ENCODE measurements around the gene BAHCC1.

Gene BAHCC1

DNA sequence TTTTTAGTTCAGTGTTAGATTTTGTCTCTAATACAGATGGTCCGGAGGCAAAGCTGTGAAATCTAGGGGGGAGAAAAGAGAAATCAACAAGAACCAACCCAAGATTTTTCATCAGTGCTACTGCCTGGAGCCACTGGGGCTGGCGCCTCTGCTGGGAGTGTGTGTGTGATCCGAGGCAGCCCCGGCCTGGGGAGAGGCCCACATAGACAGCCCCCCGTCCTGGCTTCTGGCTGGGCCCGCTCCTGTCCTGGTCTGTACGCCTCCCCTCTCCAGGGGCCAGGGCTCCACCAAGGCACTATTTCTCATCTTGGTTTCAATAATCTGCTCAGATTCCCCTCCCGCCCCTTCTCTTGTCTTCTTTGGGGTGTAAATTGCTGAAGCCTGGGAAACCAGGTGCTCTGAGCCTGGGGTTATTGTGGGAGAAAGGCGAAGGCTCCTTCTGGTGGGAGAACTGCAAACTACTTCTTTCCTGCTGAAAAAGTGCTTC, 7.8 kb downstream of the BAHCC1 start:
- TF ChIP-seq KLF8 (tag by site-specific recombination; IDR thresholded peaks at IDR 0.05) (no peak), GLIS2 (tag by site-specific recombination; IDR thresholded peaks at IDR 0.05) (0 out of 2 replicates have a peak, but pooled peaks have one; percentile 19), ZNF311 (tag by site-specific recombination; IDR thresholded peaks at IDR 0.05; ENCODE audit: borderline replicate concordance) (no peak), ZNF174 (tag by site-specific recombination; IDR thresholded peaks at IDR 0.05) (no peak), MZF1 (tag by site-specific recombination; IDR thresholded peaks at IDR 0.05; ENCODE audit: borderline replicate concordance) (no peak), ZNF701 (tag by site-specific recombination; IDR thresholded peaks at IDR 0.05) (no peak), ZNF785 (tag by site-specific recombination; IDR thresholded peaks at IDR 0.05) (no peak), ZNF654 (tag by site-specific recombination; IDR thresholded peaks at IDR 0.05; ENCODE audit: low read depth) (0 out of 2 replicates have a peak, but pooled peaks have one; percentile 6)
- TF ChIP-seq, protein P1, sequence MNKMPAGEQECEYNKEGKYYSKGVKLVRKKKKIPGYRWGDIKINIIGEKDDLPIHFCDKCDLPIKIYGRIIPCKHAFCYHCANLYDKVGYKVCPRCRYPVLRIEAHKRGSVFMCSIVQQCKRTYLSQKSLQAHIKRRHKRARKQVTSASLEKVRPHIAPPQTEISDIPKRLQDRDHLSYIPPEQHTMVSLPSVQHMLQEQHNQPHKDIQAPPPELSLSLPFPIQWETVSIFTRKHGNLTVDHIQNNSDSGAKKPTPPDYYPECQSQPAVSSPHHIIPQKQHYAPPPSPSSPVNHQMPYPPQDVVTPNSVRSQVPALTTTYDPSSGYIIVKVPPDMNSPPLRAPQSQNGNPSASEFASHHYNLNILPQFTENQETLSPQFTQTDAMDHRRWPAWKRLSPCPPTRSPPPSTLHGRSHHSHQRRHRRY (tag by site-specific recombination; IDR thresholded peaks at IDR 0.05), result no peak
- TF ChIP-seq, protein P2, sequence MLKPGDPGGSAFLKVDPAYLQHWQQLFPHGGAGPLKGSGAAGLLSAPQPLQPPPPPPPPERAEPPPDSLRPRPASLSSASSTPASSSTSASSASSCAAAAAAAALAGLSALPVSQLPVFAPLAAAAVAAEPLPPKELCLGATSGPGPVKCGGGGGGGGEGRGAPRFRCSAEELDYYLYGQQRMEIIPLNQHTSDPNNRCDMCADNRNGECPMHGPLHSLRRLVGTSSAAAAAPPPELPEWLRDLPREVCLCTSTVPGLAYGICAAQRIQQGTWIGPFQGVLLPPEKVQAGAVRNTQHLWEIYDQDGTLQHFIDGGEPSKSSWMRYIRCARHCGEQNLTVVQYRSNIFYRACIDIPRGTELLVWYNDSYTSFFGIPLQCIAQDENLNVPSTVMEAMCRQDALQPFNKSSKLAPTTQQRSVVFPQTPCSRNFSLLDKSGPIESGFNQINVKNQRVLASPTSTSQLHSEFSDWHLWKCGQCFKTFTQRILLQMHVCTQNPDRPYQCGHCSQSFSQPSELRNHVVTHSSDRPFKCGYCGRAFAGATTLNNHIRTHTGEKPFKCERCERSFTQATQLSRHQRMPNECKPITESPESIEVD (tag by site-specific recombination; IDR thresholded peaks at IDR 0.05), result no peak
- CTCF ChIA-PET, result interaction anchor here (1.1 to 3.0 kb wide), 3 partner anchors 19 to 38 kb away, joined by 5 to 10 read pairs (median 8); no protein-coding TSS in a partner anchor
- peaks cover 0 to 15% of the 10 kb centered on the region in 2 experiments; a peak in 1 of 3 replicates for H3K36me3 ChIP-seq (ENCODE audit: control insufficient read depth in 2 of 2, insufficient read depth in 1 of 2, low read length in 2 of 2)
- H3K4me1 ChIP-seq (ENCODE audit: control insufficient read depth, insufficient read depth, low read length), result peaks cover 31% of the 10 kb centered on the region
- POLR2A ChIA-PET, result interaction anchor here (1.0 to 4.3 kb wide), 3 partner anchors 9 to 34 kb away, joined by 3 to 24 read pairs (median 5); partner anchors contain the start of gene BAHCC1
- H3K27ac ChIP-seq (ENCODE audit: extremely low read depth, low read depth, low read length), result no peak overlapping the region
- H3K4me3 ChIP-seq (ENCODE audit: low read depth, low read length), result no peak overlapping the region
- no peaks in the 10 kb centered on the region for H3K9me3 ChIP-seq (ENCODE audit: control insufficient read depth, insufficient read depth, low read depth, low read length)

DNA sequence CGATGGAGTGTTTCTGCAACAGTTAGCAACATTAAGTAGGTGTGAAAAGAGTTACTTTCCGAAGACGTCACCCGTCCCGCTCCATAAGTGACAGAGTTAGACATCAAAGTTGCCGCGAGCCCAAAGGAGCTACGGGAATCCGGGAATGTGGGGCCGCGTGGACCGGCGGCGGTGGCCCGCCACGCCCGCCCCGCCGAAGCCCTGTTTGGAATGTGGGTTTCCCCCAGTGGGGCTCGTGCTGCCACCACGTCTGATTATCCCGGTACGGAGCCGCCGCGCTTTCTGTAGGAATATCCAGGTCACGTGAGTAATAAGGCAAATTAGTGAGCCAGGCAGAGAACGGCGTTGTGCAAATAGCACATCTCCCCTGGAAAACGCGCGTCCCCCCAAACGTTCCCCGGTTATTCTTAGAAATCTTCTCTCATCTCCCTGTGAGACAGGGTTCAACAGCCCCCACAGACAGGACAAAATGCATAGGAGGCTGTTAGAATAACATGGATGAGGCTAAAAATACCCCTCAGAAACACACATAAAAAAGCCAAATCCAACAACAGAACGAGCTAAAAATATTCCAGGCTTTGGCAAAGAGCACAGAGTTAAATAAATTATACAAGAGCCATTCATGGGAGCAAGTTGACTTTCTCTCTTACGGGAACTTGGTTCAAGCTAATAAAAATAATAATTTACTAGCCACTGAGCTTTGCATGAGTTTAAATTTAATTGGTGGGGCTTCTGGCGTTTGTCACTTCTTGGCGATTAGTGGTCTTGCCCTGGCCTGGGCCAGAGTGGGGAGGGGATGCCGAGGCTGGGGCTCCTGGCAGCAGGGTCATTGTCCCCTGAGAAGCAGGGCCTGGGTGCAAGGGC, 8.6 kb downstream of the BAHCC1 start:
- no peaks in the 10 kb centered on the region for H3K9me3 ChIP-seq (ENCODE audit: control insufficient read depth, insufficient read depth, low read depth, low read length)
- POLR2A ChIA-PET, result interaction anchor here (1.0 to 4.3 kb wide), 3 partner anchors 9 to 112 kb away, joined by 3 to 24 read pairs (median 3); partner anchors contain the start of gene BAHCC1
- CTCF ChIA-PET, result interaction anchor here (1.2 to 3.0 kb wide), 4 partner anchors 37 to 94 kb away, joined by 3 to 10 read pairs (median 6); no protein-coding TSS in a partner anchor
- peaks cover 26% of the 10 kb centered on the region for H3K4me1 ChIP-seq (ENCODE audit: control insufficient read depth, insufficient read depth, low read length)
- H3K27ac ChIP-seq (ENCODE audit: extremely low read depth, low read depth, low read length), result peak overlapping the region; percentile 27; the same call in 1 of the 2 replicates
- peaks cover 0 to 15% of the 10 kb centered on the region in 2 experiments; a peak in 1 of 3 replicates for H3K36me3 ChIP-seq (ENCODE audit: control insufficient read depth in 2 of 2, insufficient read depth in 1 of 2, low read length in 2 of 2)
- H3K4me3 ChIP-seq (ENCODE audit: low read depth, low read length), result no peak overlapping the region
- no peak for TF ChIP-seq ZNF335 (tag by site-specific recombination; conservative IDR thresholded peaks at IDR 0.05)
- TF ChIP-seq IKZF3 (tag by site-specific recombination; IDR thresholded peaks at IDR 0.05), result peak; percentile 53; the same call in 1 of the 2 replicates
- TF ChIP-seq, protein P3, sequence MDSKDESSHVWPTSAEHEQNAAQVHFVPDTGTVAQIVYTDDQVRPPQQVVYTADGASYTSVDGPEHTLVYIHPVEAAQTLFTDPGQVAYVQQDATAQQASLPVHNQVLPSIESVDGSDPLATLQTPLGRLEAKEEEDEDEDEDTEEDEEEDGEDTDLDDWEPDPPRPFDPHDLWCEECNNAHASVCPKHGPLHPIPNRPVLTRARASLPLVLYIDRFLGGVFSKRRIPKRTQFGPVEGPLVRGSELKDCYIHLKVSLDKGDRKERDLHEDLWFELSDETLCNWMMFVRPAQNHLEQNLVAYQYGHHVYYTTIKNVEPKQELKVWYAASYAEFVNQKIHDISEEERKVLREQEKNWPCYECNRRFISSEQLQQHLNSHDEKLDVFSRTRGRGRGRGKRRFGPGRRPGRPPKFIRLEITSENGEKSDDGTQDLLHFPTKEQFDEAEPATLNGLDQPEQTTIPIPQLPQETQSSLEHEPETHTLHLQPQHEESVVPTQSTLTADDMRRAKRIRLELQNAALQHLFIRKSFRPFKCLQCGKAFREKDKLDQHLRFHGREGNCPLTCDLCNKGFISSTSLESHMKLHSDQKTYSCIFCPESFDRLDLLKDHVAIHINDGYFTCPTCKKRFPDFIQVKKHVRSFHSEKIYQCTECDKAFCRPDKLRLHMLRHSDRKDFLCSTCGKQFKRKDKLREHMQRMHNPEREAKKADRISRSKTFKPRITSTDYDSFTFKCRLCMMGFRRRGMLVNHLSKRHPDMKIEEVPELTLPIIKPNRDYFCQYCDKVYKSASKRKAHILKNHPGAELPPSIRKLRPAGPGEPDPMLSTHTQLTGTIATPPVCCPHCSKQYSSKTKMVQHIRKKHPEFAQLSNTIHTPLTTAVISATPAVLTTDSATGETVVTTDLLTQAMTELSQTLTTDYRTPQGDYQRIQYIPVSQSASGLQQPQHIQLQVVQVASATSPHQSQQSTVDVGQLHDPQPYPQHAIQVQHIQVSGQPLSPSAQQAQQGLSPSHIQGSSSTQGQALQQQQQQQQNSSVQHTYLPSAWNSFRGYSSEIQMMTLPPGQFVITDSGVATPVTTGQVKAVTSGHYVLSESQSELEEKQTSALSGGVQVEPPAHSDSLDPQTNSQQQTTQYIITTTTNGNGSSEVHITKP (tag by site-specific recombination; IDR thresholded peaks at IDR 0.05), result peak; percentile 11
- TF ChIP-seq ZNF2 (tag by site-specific recombination; IDR thresholded peaks at IDR 0.05), result no peak
- no peak for TF ChIP-seq ZBTB1 (tag by site-specific recombination; IDR thresholded peaks at IDR 0.05)
- TF ChIP-seq, protein P4, sequence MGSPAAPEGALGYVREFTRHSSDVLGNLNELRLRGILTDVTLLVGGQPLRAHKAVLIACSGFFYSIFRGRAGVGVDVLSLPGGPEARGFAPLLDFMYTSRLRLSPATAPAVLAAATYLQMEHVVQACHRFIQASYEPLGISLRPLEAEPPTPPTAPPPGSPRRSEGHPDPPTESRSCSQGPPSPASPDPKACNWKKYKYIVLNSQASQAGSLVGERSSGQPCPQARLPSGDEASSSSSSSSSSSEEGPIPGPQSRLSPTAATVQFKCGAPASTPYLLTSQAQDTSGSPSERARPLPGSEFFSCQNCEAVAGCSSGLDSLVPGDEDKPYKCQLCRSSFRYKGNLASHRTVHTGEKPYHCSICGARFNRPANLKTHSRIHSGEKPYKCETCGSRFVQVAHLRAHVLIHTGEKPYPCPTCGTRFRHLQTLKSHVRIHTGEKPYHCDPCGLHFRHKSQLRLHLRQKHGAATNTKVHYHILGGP (tag by site-specific recombination; IDR thresholded peaks at IDR 0.05), result no peak
- TF ChIP-seq, protein P5, sequence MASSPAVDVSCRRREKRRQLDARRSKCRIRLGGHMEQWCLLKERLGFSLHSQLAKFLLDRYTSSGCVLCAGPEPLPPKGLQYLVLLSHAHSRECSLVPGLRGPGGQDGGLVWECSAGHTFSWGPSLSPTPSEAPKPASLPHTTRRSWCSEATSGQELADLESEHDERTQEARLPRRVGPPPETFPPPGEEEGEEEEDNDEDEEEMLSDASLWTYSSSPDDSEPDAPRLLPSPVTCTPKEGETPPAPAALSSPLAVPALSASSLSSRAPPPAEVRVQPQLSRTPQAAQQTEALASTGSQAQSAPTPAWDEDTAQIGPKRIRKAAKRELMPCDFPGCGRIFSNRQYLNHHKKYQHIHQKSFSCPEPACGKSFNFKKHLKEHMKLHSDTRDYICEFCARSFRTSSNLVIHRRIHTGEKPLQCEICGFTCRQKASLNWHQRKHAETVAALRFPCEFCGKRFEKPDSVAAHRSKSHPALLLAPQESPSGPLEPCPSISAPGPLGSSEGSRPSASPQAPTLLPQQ (tag by site-specific recombination; IDR thresholded peaks at IDR 0.05), result no peak
- TF ChIP-seq, protein P6, sequence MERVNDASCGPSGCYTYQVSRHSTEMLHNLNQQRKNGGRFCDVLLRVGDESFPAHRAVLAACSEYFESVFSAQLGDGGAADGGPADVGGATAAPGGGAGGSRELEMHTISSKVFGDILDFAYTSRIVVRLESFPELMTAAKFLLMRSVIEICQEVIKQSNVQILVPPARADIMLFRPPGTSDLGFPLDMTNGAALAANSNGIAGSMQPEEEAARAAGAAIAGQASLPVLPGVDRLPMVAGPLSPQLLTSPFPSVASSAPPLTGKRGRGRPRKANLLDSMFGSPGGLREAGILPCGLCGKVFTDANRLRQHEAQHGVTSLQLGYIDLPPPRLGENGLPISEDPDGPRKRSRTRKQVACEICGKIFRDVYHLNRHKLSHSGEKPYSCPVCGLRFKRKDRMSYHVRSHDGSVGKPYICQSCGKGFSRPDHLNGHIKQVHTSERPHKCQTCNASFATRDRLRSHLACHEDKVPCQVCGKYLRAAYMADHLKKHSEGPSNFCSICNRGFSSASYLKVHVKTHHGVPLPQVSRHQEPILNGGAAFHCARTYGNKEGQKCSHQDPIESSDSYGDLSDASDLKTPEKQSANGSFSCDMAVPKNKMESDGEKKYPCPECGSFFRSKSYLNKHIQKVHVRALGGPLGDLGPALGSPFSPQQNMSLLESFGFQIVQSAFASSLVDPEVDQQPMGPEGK (tag by site-specific recombination; IDR thresholded peaks at IDR 0.05), result no peak
- peak; percentile 50; the same call in 1 of the 2 replicates for TF ChIP-seq ZBTB20 (tag by site-specific recombination; IDR thresholded peaks at IDR 0.05)
- TF ChIP-seq ZNF600 (tag by site-specific recombination; IDR thresholded peaks at IDR 0.05), result peak; percentile 48; the same call in 1 of the 2 replicates

All from HEK293 (cell line).